Kidney capillary endothelial cell (primary cell): ENCODE data around the gene LRP1-AS.

Source experiments
- DNase-seq: peaks from one replicate; pipeline ENCODE4 v3.0.0-alpha.2; 2018; ENCODE audit warnings: low spot score

The LRP1-AS gene

GRCh38 chr12:57146961-57147944, at the start of gene LRP1-AS:
TSS of gene LRP1-AS (minus strand) at chr12:57147619.
- DNase-seq, result no peak

GRCh38 chr12:57196956-57197355, 49.5 kb upstream of the LRP1-AS start:
- DNase-seq, result no peak

- no peak for DNase-seq
These were observed 49.0 kb upstream of the LRP1-AS start for GRCh38 chr12:57196439-57196838.

- DNase-seq, result no peak
These were observed 48.4 kb upstream of the LRP1-AS start for GRCh38 chr12:57195611-57196371.

GRCh38 chr12:57195186-57195585, 47.8 kb upstream of the LRP1-AS start:
- no peak for DNase-seq

- no peak for DNase-seq
These were observed 46.8 kb upstream of the LRP1-AS start for GRCh38 chr12:57194253-57194652.

GRCh38 chr12:57193706-57194245, 46.4 kb upstream of the LRP1-AS start:
- no peak for DNase-seq

GRCh38 chr12:57192920-57193319, 45.5 kb upstream of the LRP1-AS start:
- no peak for DNase-seq

GRCh38 chr12:57191410-57191809, 44.0 kb upstream of the LRP1-AS start:
- no peak for DNase-seq

- DNase-seq, result no peak
These were observed 43.4 kb upstream of the LRP1-AS start for GRCh38 chr12:57190821-57191220.

GRCh38 chr12:57190037-57190436, 42.6 kb upstream of the LRP1-AS start:
- DNase-seq, result no peak

- DNase-seq, result no peak
These were observed 40.6 kb upstream of the LRP1-AS start for GRCh38 chr12:57188090-57188425.

GRCh38 chr12:57187222-57188089, 40.0 kb upstream of the LRP1-AS start:
- DNase-seq, result no peak

- DNase-seq, result no peak
These were observed 38.6 kb upstream of the LRP1-AS start for GRCh38 chr12:57185906-57186508.

- DNase-seq, result no peak
These were observed 38.0 kb upstream of the LRP1-AS start for GRCh38 chr12:57185403-57185802.

GRCh38 chr12:57183939-57184725, 36.7 kb upstream of the LRP1-AS start:
- no peak for DNase-seq

GRCh38 chr12:57182918-57183575, 35.6 kb upstream of the LRP1-AS start:
- DNase-seq, result peak; percentile 48

GRCh38 chr12:57181561-57182155, 34.2 kb upstream of the LRP1-AS start:
- no peak for DNase-seq

- no peak for DNase-seq
These were observed 33.7 kb upstream of the LRP1-AS start for GRCh38 chr12:57181072-57181471.
